Endodermal cell (in vitro differentiated cells): ENCODE data around the gene TIAM2. TPM values are rescaled to one million over a fixed set of nuclear protein-coding genes. Genes with fewer than 3 reads are reported as not detected.

Source experiments
- DNase-seq: peaks from one replicate; pipeline ENCODE4 v3.0.0-alpha.2; 2017
- H3K27ac ChIP-seq: 2 replicates; pipeline ENCODE4 v1.5.1; 2013; ENCODE audit warnings: mild to moderate bottlenecking, low read depth, low read length, moderate library complexity
- H3K27me3 ChIP-seq: 2 replicates; pipeline ENCODE4 v1.6.1; 2013; ENCODE audit warnings: mild to moderate bottlenecking, low read length, moderate library complexity; ENCODE audit not compliant: insufficient read depth, control insufficient read depth, poor library complexity, severe bottlenecking
- H3K36me3 ChIP-seq: 2 replicates; pipeline ENCODE4 v1.7.0; 2013; ENCODE audit warnings: mild to moderate bottlenecking, low read length, moderate library complexity; ENCODE audit not compliant: control insufficient read depth, insufficient read depth
- H3K4me1 ChIP-seq: one replicate; pipeline ENCODE4 v1.7.0; 2013; ENCODE audit warnings: low read length; ENCODE audit not compliant: control insufficient read depth, insufficient read depth
- H3K4me3 ChIP-seq: 2 replicates; pipeline ENCODE4 v1.5.1; 2013; ENCODE audit warnings: mild to moderate bottlenecking, low read length, moderate library complexity
- H3K9ac ChIP-seq: 2 replicates; pipeline ENCODE4 v1.6.1; 2013; ENCODE audit warnings: mild to moderate bottlenecking, low read length, moderate library complexity; ENCODE audit not compliant: poor library complexity, severe bottlenecking; ENCODE audit errors: extremely low read depth
- H3K9me3 ChIP-seq: 2 replicates; pipeline ENCODE4 v1.6.1; 2013; ENCODE audit warnings: mild to moderate bottlenecking, low read length, moderate library complexity; ENCODE audit not compliant: control insufficient read depth
- H3K27ac Mint-ChIP-seq: 2 replicates; pipeline ENCODE4 v1.8.0; 2020; ENCODE audit warnings: mixed read lengths
- H3K27me3 Mint-ChIP-seq: 2 replicates; pipeline ENCODE4 v1.8.0; 2021; ENCODE audit warnings: mild to moderate bottlenecking, mixed read lengths; ENCODE audit not compliant: insufficient read depth
- H3K36me3 Mint-ChIP-seq: 2 replicates; pipeline ENCODE4 v1.8.0; 2020; ENCODE audit warnings: low read depth, mixed read lengths
- H3K4me1 Mint-ChIP-seq: 2 replicates; pipeline ENCODE4 v1.8.0; 2020; ENCODE audit warnings: mixed read lengths
- H3K4me3 Mint-ChIP-seq: 2 replicates; pipeline ENCODE4 v1.8.0; 2020; ENCODE audit warnings: mild to moderate bottlenecking, moderate library complexity, mixed read lengths
- H3K9me3 Mint-ChIP-seq: 2 replicates; pipeline ENCODE4 v1.8.0; 2020; ENCODE audit warnings: mild to moderate bottlenecking, mixed read lengths
- CTCF ChIP-seq: fragments of 200-600 bp; sonication (generic); conservative IDR thresholded peaks from 2 replicates; pipeline ENCODE4 v1.5.0; 2021; ENCODE audit warnings: antibody characterized with exemption, mild to moderate bottlenecking
- WGBS, 2 experiments: methylation state at CpG; one replicate each; pipeline versions ENCODE4 v1.1.5 to v1.1.7; 2013; ENCODE audit warnings: missing lambda C conversion rate in 2 of 2, mixed read lengths in 1 of 2; ENCODE audit not compliant: insufficient coverage in 1 of 2, insufficient read length in 1 of 2; 5-methylcytosine and 5-hydroxymethylcytosine counted together
- total RNA-seq, 2 donors: library from RNA; stranded (reverse); fragmentation: NEBNext Ultra II Directional in 1 of 2; extraction: Animal tissue kit (Norgen Biotek cat#: 25700) in 1 of 2; gene quantifications; 2 replicates in 1 of 2; 3 replicates in 1 of 2; pipeline ENCODE4 v1.2.1, GENCODE V29; 2021

TIAM2 gene
- total RNA-seq, 2 donors from 2014 or later: 15.7 to 17.5 TPM

GRCh38 chr6:155290491-155290890 is 295.4 kb downstream of the TIAM2 start:
- Histone ChIP-seq H3K9me3 (peaks cover 5% of the 10 kb centered on the region), H3K27ac (no peak overlapping the region), H3K4me3 (no peak overlapping the region), H3K4me1 (no peaks in the 10 kb centered on the region), H3K9ac (no peak overlapping the region), H3K27me3 (no peaks in the 10 kb centered on the region), H3K36me3 (peaks cover 77% of the 10 kb centered on the region)
- H3K4me3 Mint-ChIP-seq: no peak overlapping the region
- no peaks in the 10 kb centered on the region for H3K9me3 Mint-ChIP-seq
- H3K27me3 Mint-ChIP-seq: no peaks in the 10 kb centered on the region
- DNase-seq: no peak
- H3K27ac Mint-ChIP-seq: no peak overlapping the region
- WGBS, 2 experiments: 92 to 98% methylated on average over 3 to 5 of the region's 5 CpGs
- TF ChIP-seq CTCF: no peak
- peaks cover 15% of the 10 kb centered on the region for H3K4me1 Mint-ChIP-seq
- H3K36me3 Mint-ChIP-seq: peaks cover 65% of the 10 kb centered on the region

- H3K9me3 ChIP-seq: peaks cover 5% of the 10 kb centered on the region
- H3K9ac ChIP-seq: no peak overlapping the region
- TF ChIP-seq CTCF: no peak
- Mint-ChIP-seq H3K9me3 (no peaks in the 10 kb centered on the region), H3K27me3 (no peaks in the 10 kb centered on the region), H3K4me3 (no peak overlapping the region), H3K27ac (peak overlapping the region; percentile 1), H3K4me1 (peaks cover 15% of the 10 kb centered on the region), H3K36me3 (peaks cover 68% of the 10 kb centered on the region)
- H3K27me3 ChIP-seq: no peaks in the 10 kb centered on the region
- H3K4me3 ChIP-seq: no peak overlapping the region
- H3K27ac ChIP-seq: no peak overlapping the region
- DNase-seq: no peak
- 99 to 100% methylated on average over 2 to 3 of the region's 3 CpGs for WGBS, 2 experiments
- peaks cover 77% of the 10 kb centered on the region for H3K36me3 ChIP-seq
- H3K4me1 ChIP-seq: no peaks in the 10 kb centered on the region
These were observed 296.2 kb downstream of the TIAM2 start for GRCh38 chr6:155291291-155291690.

- Mint-ChIP-seq H3K4me3 (no peak overlapping the region), H3K27ac (no peak overlapping the region), H3K36me3 (peaks cover 76% of the 10 kb centered on the region), H3K9me3 (no peaks in the 10 kb centered on the region), H3K4me1 (peaks cover 21% of the 10 kb centered on the region), H3K27me3 (no peaks in the 10 kb centered on the region)
- TF ChIP-seq CTCF: no peak
- WGBS, 2 experiments: 66 to 100% methylated on average over 2 to 5 of the region's 5 CpGs
- H3K36me3 ChIP-seq: peaks cover 81% of the 10 kb centered on the region
- H3K27me3 ChIP-seq: no peaks in the 10 kb centered on the region
- H3K4me3 ChIP-seq: no peak overlapping the region
- DNase-seq: no peak
- no peak overlapping the region for H3K27ac ChIP-seq
- peaks cover 5% of the 10 kb centered on the region for H3K9me3 ChIP-seq
- no peaks in the 10 kb centered on the region for H3K4me1 ChIP-seq
- H3K9ac ChIP-seq: no peak overlapping the region
These were observed 297.6 kb downstream of the TIAM2 start for GRCh38 chr6:155292711-155293110.
